Stimulated activated naive B cell treated with anti-CD40 and anti-IgM and Interleukin-4, amounts not matched to agents 10 μg/mL and 1 μg/mL and 100 μg/mL, for 72 hours (primary cell): ENCODE results near the gene AGAP1.
"Not testable (repeated sequence)": the region's sequence is repeated elsewhere in the genome, so short reads cannot be mapped to it uniquely, and the experiment has no call there.

ENCODE experiments used
- ATAC-seq, 2 donors: fragments of 150-1000 bp; cut with Tn5 transposase; replicated peaks; 2 replicates each; pipeline ENCODE4 v1.10.0; 2021; ENCODE audit warnings: moderate library complexity in 1 of 2
- DNase-seq: peaks from one replicate; pipeline ENCODE4 v3.0.0; 2021
- H3K27ac Mint-ChIP-seq: one replicate; pipeline ENCODE4 v1.8.0; 2022; ENCODE audit warnings: mild to moderate bottlenecking, mixed read lengths
- H3K27me3 Mint-ChIP-seq, 2 donors: one replicate each; pipeline ENCODE4 v1.8.0; 2022; ENCODE audit warnings: mixed read lengths in 2 of 2
- H3K36me3 Mint-ChIP-seq, 2 donors: one replicate each; pipeline ENCODE4 v1.8.0; 2022; ENCODE audit warnings: mixed read lengths in 2 of 2, mild to moderate bottlenecking in 1 of 2
- H3K4me1 Mint-ChIP-seq, 2 donors: one replicate each; pipeline ENCODE4 v1.8.0; 2022; ENCODE audit warnings: mixed read lengths in 2 of 2, mild to moderate bottlenecking in 1 of 2
- H3K4me3 Mint-ChIP-seq, 2 donors: one replicate each; pipeline ENCODE4 v1.8.0; 2022; ENCODE audit warnings: mild to moderate bottlenecking in 2 of 2, mixed read lengths in 2 of 2, moderate library complexity in 1 of 2
- H3K9me3 Mint-ChIP-seq, 2 donors: one replicate each; pipeline ENCODE4 v1.8.0; 2022; ENCODE audit warnings: mixed read lengths in 2 of 2, mild to moderate bottlenecking in 1 of 2

AGAP1 gene

GRCh38 chr2:236133410-236134012 lies 639.7 kb downstream of the AGAP1 start:
- Mint-ChIP-seq H3K9me3 (peaks cover 0 to 2% of the 10 kb centered on the region in 2 donors), H3K4me1 (no peaks in the 10 kb centered on the region), H3K36me3 (no peaks in the 10 kb centered on the region), H3K27me3 (peaks cover 0 to 4% of the 10 kb centered on the region in 2 donors), H3K27ac (no peak overlapping the region), H3K4me3 (no peak overlapping the region)
- DNase-seq = no peak
- no peak for ATAC-seq

GRCh38 chr2:236136538-236136937 lies 642.7 kb downstream of the AGAP1 start:
- no peaks in the 10 kb centered on the region for H3K4me1 Mint-ChIP-seq
- no peaks in the 10 kb centered on the region for H3K36me3 Mint-ChIP-seq
- H3K27me3 Mint-ChIP-seq = peaks cover 0 to 4% of the 10 kb centered on the region in 2 donors
- peaks cover 0 to 2% of the 10 kb centered on the region in 2 donors for H3K9me3 Mint-ChIP-seq
- ATAC-seq = no peak
- no peak overlapping the region for H3K27ac Mint-ChIP-seq
- no peak for DNase-seq
- H3K4me3 Mint-ChIP-seq = no peak overlapping the region

- H3K27ac Mint-ChIP-seq = no peak overlapping the region
Measured at GRCh38 chr2:236137066-236137465, 643.2 kb downstream of the AGAP1 start.

GRCh38 chr2:236141616-236142015 lies 647.8 kb downstream of the AGAP1 start:
- not testable (repeated sequence) for H3K9me3 Mint-ChIP-seq, H3K27ac Mint-ChIP-seq, H3K36me3 Mint-ChIP-seq, DNase-seq, H3K4me1 Mint-ChIP-seq, ATAC-seq, H3K4me3 Mint-ChIP-seq
- H3K27me3 Mint-ChIP-seq = peaks cover 19 to 35% of the 10 kb centered on the region in 2 donors

More at GRCh38 chr2:236137066-236137465, 643.2 kb downstream of the AGAP1 start:
- ATAC-seq (no peak), DNase-seq (no peak)
- peaks cover 0 to 2% of the 10 kb centered on the region in 2 donors for H3K9me3 Mint-ChIP-seq
- H3K36me3 Mint-ChIP-seq = no peaks in the 10 kb centered on the region
- H3K4me1 Mint-ChIP-seq = no peaks in the 10 kb centered on the region
- H3K27me3 Mint-ChIP-seq = peaks cover under 1 to 4% of the 10 kb centered on the region in 2 donors
- no peak overlapping the region for H3K4me3 Mint-ChIP-seq

- no peaks in the 10 kb centered on the region for H3K4me1 Mint-ChIP-seq
- no peak overlapping the region for H3K27ac Mint-ChIP-seq
- peaks cover 0 to 1% of the 10 kb centered on the region in 2 donors for H3K9me3 Mint-ChIP-seq
- peaks cover 19 to 35% of the 10 kb centered on the region in 2 donors for H3K27me3 Mint-ChIP-seq
- ATAC-seq (no peak), DNase-seq (no peak)
- H3K4me3 Mint-ChIP-seq = no peak overlapping the region
- H3K36me3 Mint-ChIP-seq = no peaks in the 10 kb centered on the region
Measured at GRCh38 chr2:236143811-236144210, 650.0 kb downstream of the AGAP1 start.

- no peaks in the 10 kb centered on the region for H3K36me3 Mint-ChIP-seq
- no peak for DNase-seq
- peaks cover 0 to 5% of the 10 kb centered on the region in 2 donors for H3K9me3 Mint-ChIP-seq
- no peak overlapping the region for H3K4me3 Mint-ChIP-seq
- no peak for ATAC-seq
- no peaks in the 10 kb centered on the region for H3K4me1 Mint-ChIP-seq
- H3K27ac Mint-ChIP-seq = no peak overlapping the region
- peaks cover 19 to 35% of the 10 kb centered on the region in 2 donors for H3K27me3 Mint-ChIP-seq
Measured at GRCh38 chr2:236146436-236146835, 652.6 kb downstream of the AGAP1 start.

- Mint-ChIP-seq H3K27ac (no peak overlapping the region), H3K4me1 (peaks cover 0 to 2% of the 10 kb centered on the region in 2 donors), H3K36me3 (peaks cover 0 to 5% of the 10 kb centered on the region in 2 donors), H3K4me3 (no peak overlapping the region), H3K27me3 (peaks cover 40 to 41% of the 10 kb centered on the region in 2 donors), H3K9me3 (peaks cover 5 to 8% of the 10 kb centered on the region in 2 donors)
- ATAC-seq = no peak
- no peak for DNase-seq
Measured at GRCh38 chr2:236155406-236155805, 661.6 kb downstream of the AGAP1 start.

GRCh38 chr2:236156095-236156859 lies 662.4 kb downstream of the AGAP1 start:
- H3K4me1 Mint-ChIP-seq = peaks cover 0 to 2% of the 10 kb centered on the region in 2 donors
- H3K27me3 Mint-ChIP-seq = peaks cover 49 to 50% of the 10 kb centered on the region in 2 donors
- H3K27ac Mint-ChIP-seq = no peak overlapping the region
- DNase-seq (no peak), ATAC-seq (no peak)
- H3K36me3 Mint-ChIP-seq = peaks cover 0 to 5% of the 10 kb centered on the region in 2 donors
- no peak overlapping the region for H3K4me3 Mint-ChIP-seq
- H3K9me3 Mint-ChIP-seq = peaks cover 2 to 8% of the 10 kb centered on the region in 2 donors

GRCh38 chr2:236156860-236157194 lies 663.0 kb downstream of the AGAP1 start:
- Mint-ChIP-seq H3K9me3 (peaks cover 2 to 8% of the 10 kb centered on the region in 2 donors), H3K27me3 (peaks cover 54 to 55% of the 10 kb centered on the region in 2 donors)
- ATAC-seq = no peak

GRCh38 chr2:236157366-236157765 lies 663.5 kb downstream of the AGAP1 start:
- no peak for ATAC-seq
- Mint-ChIP-seq H3K4me1 (peaks cover 0 to 2% of the 10 kb centered on the region in 2 donors), H3K27me3 (peaks cover 60% of the 10 kb centered on the region in 2 donors), H3K36me3 (peaks cover 0 to 5% of the 10 kb centered on the region in 2 donors), H3K4me3 (no peak overlapping the region), H3K27ac (no peak overlapping the region), H3K9me3 (peaks cover 2 to 8% of the 10 kb centered on the region in 2 donors)
- DNase-seq = no peak

More at GRCh38 chr2:236156860-236157194, 663.0 kb downstream of the AGAP1 start:
- H3K27ac Mint-ChIP-seq = no peak overlapping the region
- peaks cover 0 to 5% of the 10 kb centered on the region in 2 donors for H3K36me3 Mint-ChIP-seq
- DNase-seq = no peak
- no peak overlapping the region for H3K4me3 Mint-ChIP-seq
- H3K4me1 Mint-ChIP-seq = peaks cover 0 to 2% of the 10 kb centered on the region in 2 donors

- ATAC-seq (no peak), DNase-seq (no peak)
- no peak overlapping the region for H3K4me3 Mint-ChIP-seq
- H3K9me3 Mint-ChIP-seq = peaks cover 2 to 4% of the 10 kb centered on the region in 2 donors
- H3K27me3 Mint-ChIP-seq = peaks cover 65% of the 10 kb centered on the region in 2 donors
- H3K27ac Mint-ChIP-seq = no peak overlapping the region
- peaks cover 0 to 5% of the 10 kb centered on the region in 2 donors for H3K36me3 Mint-ChIP-seq
- H3K4me1 Mint-ChIP-seq = peaks cover 0 to 2% of the 10 kb centered on the region in 2 donors
Measured at GRCh38 chr2:236157815-236158498, 664.1 kb downstream of the AGAP1 start.

- Mint-ChIP-seq H3K27ac (no peak overlapping the region), H3K36me3 (peaks cover 0 to 5% of the 10 kb centered on the region in 2 donors), H3K4me3 (no peak overlapping the region), H3K9me3 (no peaks in the 10 kb centered on the region), H3K4me1 (peaks cover 0 to 2% of the 10 kb centered on the region in 2 donors), H3K27me3 (peaks cover 65% of the 10 kb centered on the region in 2 donors)
- DNase-seq (no peak), ATAC-seq (no peak)
Measured at GRCh38 chr2:236158969-236159777, 665.3 kb downstream of the AGAP1 start.

GRCh38 chr2:236159778-236160170 lies 665.9 kb downstream of the AGAP1 start:
- no peak overlapping the region for H3K4me3 Mint-ChIP-seq
- no peak for ATAC-seq

More at GRCh38 chr2:236159778-236160170, 665.9 kb downstream of the AGAP1 start:
- H3K36me3 Mint-ChIP-seq = no peaks in the 10 kb centered on the region
- H3K27ac Mint-ChIP-seq = no peak overlapping the region
- H3K9me3 Mint-ChIP-seq = no peaks in the 10 kb centered on the region
- peaks cover 0 to 2% of the 10 kb centered on the region in 2 donors for H3K4me1 Mint-ChIP-seq
- no peak for DNase-seq
- H3K27me3 Mint-ChIP-seq = peaks cover 65 to 68% of the 10 kb centered on the region in 2 donors
